Measurements from ENCODE around the gene UNCX.

The UNCX gene

GRCh38 chr7:1233333-1234048 lies 819 bp downstream of the UNCX start:
- no peak for DNase-seq

- no peak for DNase-seq
Measured at GRCh38 chr7:1234049-1234880, 1.6 kb downstream of the UNCX start.

GRCh38 chr7:1234881-1235500 lies 2.3 kb downstream of the UNCX start:
- DNase-seq, result no peak

GRCh38 chr7:1235501-1236131 lies 2.9 kb downstream of the UNCX start:
- no peak for DNase-seq

- DNase-seq, result no peak
Measured at GRCh38 chr7:1236132-1236661, 3.5 kb downstream of the UNCX start.

- DNase-seq, result no peak
Measured at GRCh38 chr7:1236831-1237701, 4.4 kb downstream of the UNCX start.

- DNase-seq, result no peak
Measured at GRCh38 chr7:1237704-1238255, 5.1 kb downstream of the UNCX start.

GRCh38 chr7:1238450-1238882 lies 5.8 kb downstream of the UNCX start:
- DNase-seq, result no peak

- DNase-seq, result no peak
Measured at GRCh38 chr7:1238931-1239802, 6.5 kb downstream of the UNCX start.

- no peak for DNase-seq
Measured at GRCh38 chr7:1239803-1240516, 7.3 kb downstream of the UNCX start.

GRCh38 chr7:1240517-1241257 lies 8.0 kb downstream of the UNCX start:
- DNase-seq, result no peak

- DNase-seq, result no peak
Measured at GRCh38 chr7:1241258-1241602, 8.6 kb downstream of the UNCX start.

- no peak for DNase-seq
Measured at GRCh38 chr7:1241603-1242255, 9.1 kb downstream of the UNCX start.

GRCh38 chr7:1242256-1242605 lies 9.6 kb downstream of the UNCX start:
- no peak for DNase-seq

GRCh38 chr7:1242606-1243289 lies 10.1 kb downstream of the UNCX start:
- no peak for DNase-seq

- no peak for DNase-seq
Measured at GRCh38 chr7:1243290-1243963, 10.8 kb downstream of the UNCX start.

- DNase-seq, result no peak
Measured at GRCh38 chr7:1243964-1244416, 11.3 kb downstream of the UNCX start.

Measured in hematopoietic multipotent progenitor cell treated with erythropoietin and hydrocortisone succinate and interleukin-3 and kit ligand, for 6 days (in vitro differentiated cells).